ENCODE results near the gene TNKS1BP1.
A peak's percentile ranks its signal among the peaks of the same experiment; 100 is the strongest.

Gene TNKS1BP1

GRCh38 chr11:57324886-57325734 is at the start of gene TNKS1BP1:
TNKS1BP1 (minus strand) TSS chr11:57324952; CDS start chr11:57321885, 3,067 bp downstream.
- in situ Hi-C loops (cut with MboI; ENCODE audit: low pct_unique_long_range_greater_than_20kb, low sequenced_read_pairs, unreplicated experiment) = no loop called here
- DNase-seq (ENCODE audit: low spot score) = peak; percentile 97
- no peak for TF ChIP-seq CTCF (IDR thresholded peaks at IDR 0.05; ENCODE audit: extremely low read depth, insufficient read depth, missing control alignments)

- DNase-seq (ENCODE audit: low spot score) = no peak
- in situ Hi-C loops (cut with MboI; ENCODE audit: low pct_unique_long_range_greater_than_20kb, low sequenced_read_pairs, unreplicated experiment) = loop anchor here (25.0 kb wide), 2 partner anchors 139 to 264 kb away; partner anchors contain the start of genes SLC43A1 and YPEL4
- TF ChIP-seq CTCF (IDR thresholded peaks at IDR 0.05; ENCODE audit: extremely low read depth, insufficient read depth, missing control alignments) = no peak
These were observed 48.4 kb upstream of the TNKS1BP1 start for GRCh38 chr11:57373146-57373545.

GRCh38 chr11:57370941-57371340 is 46.2 kb upstream of the TNKS1BP1 start:
- in situ Hi-C loops (cut with MboI; ENCODE audit: low pct_unique_long_range_greater_than_20kb, low sequenced_read_pairs, unreplicated experiment) = loop anchor here (25.0 kb wide), 2 partner anchors 141 to 266 kb away; partner anchors contain the start of genes SLC43A1 and YPEL4
- DNase-seq (ENCODE audit: low spot score) = no peak
- no peak for TF ChIP-seq CTCF (IDR thresholded peaks at IDR 0.05; ENCODE audit: extremely low read depth, insufficient read depth, missing control alignments)

GRCh38 chr11:57370251-57370650 is 45.5 kb upstream of the TNKS1BP1 start:
- in situ Hi-C loops (cut with MboI; ENCODE audit: low pct_unique_long_range_greater_than_20kb, low sequenced_read_pairs, unreplicated experiment) = loop anchor here (25.0 kb wide), 2 partner anchors 142 to 267 kb away; partner anchors contain the start of genes SLC43A1 and YPEL4
- DNase-seq (ENCODE audit: low spot score) = no peak
- no peak for TF ChIP-seq CTCF (IDR thresholded peaks at IDR 0.05; ENCODE audit: extremely low read depth, insufficient read depth, missing control alignments)

- DNase-seq (ENCODE audit: low spot score) = no peak
- in situ Hi-C loops (cut with MboI; ENCODE audit: low pct_unique_long_range_greater_than_20kb, low sequenced_read_pairs, unreplicated experiment) = loop anchor here (25.0 kb wide), 2 partner anchors 143 to 268 kb away; partner anchors contain the start of genes SLC43A1 and YPEL4
- TF ChIP-seq CTCF (IDR thresholded peaks at IDR 0.05; ENCODE audit: extremely low read depth, insufficient read depth, missing control alignments) = no peak
These were observed 44.1 kb upstream of the TNKS1BP1 start for GRCh38 chr11:57368845-57369232.

GRCh38 chr11:57368106-57368844 is 43.5 kb upstream of the TNKS1BP1 start:
- in situ Hi-C loops (cut with MboI; ENCODE audit: low pct_unique_long_range_greater_than_20kb, low sequenced_read_pairs, unreplicated experiment) = loop anchor here (25.0 kb wide), 2 partner anchors 144 to 269 kb away; partner anchors contain the start of genes SLC43A1 and YPEL4
- no peak for DNase-seq (ENCODE audit: low spot score)
- TF ChIP-seq CTCF (IDR thresholded peaks at IDR 0.05; ENCODE audit: extremely low read depth, insufficient read depth, missing control alignments) = no peak

Data from GM13977 (cell line).